SU-DHL-6 (cell line): ENCODE results near the gene SLC25A23.
A peak's percentile ranks its signal among the peaks of the same experiment; 100 is the strongest.

Source experiments
- H2AFZ ChIP-seq: fragments of 200-600 bp; sonication (generic); 2 replicates; pipeline ENCODE4 v1.6.1; 2014; ENCODE audit warnings: low read depth, mild to moderate bottlenecking, moderate library complexity, mixed read lengths, antibody characterized with exemption, low read length; ENCODE audit not compliant: severe bottlenecking
- H3F3A ChIP-seq: fragments of 200-600 bp; shearing (Covaris generic); 2 replicates; pipeline ENCODE4 v1.6.0; 2016; ENCODE audit warnings: antibody characterized with exemption, mild to moderate bottlenecking; ENCODE audit not compliant: insufficient read depth
- H3K27ac ChIP-seq: fragments of 200-600 bp; sonication (generic); 2 replicates; pipeline ENCODE4 v1.5.1; 2016; ENCODE audit warnings: low read depth, mild to moderate bottlenecking, low read length, moderate library complexity, mixed read lengths
- H3K27me3 ChIP-seq: fragments of 200-600 bp; sonication (generic), shearing (Covaris generic); 2 replicates; pipeline ENCODE4 v1.6.0; 2014; ENCODE audit warnings: mild to moderate bottlenecking, low read length
- H3K36me3 ChIP-seq: fragments of 200-600 bp; sonication (generic); 2 replicates; pipeline ENCODE4 v1.6.1; 2014; ENCODE audit warnings: mild to moderate bottlenecking, low read length, mixed read lengths
- H3K4me2 ChIP-seq: fragments of 300-600, 200-600 bp; shearing (Covaris generic), sonication (generic); 2 replicates; pipeline ENCODE4 v1.6.0; 2014; ENCODE audit warnings: low read length, low read depth, mild to moderate bottlenecking; ENCODE audit not compliant: poor library complexity, severe bottlenecking
- H3K4me3 ChIP-seq: fragments of 200-600 bp; sonication (generic); 2 replicates; pipeline ENCODE4 v1.5.1; 2014; ENCODE audit warnings: antibody characterized with exemption, low read length, mild to moderate bottlenecking, mixed read lengths; ENCODE audit not compliant: insufficient read depth, poor library complexity, severe bottlenecking
- H3K79me2 ChIP-seq: fragments of 200-600 bp; sonication (generic); 2 replicates; pipeline ENCODE4 v1.6.1; 2014; ENCODE audit warnings: mild to moderate bottlenecking, low read length, moderate library complexity; ENCODE audit not compliant: insufficient read depth
- H3K9ac ChIP-seq: fragments of 200-600 bp; sonication (generic); 2 replicates; pipeline ENCODE4 v1.7.0; 2014; ENCODE audit warnings: mild to moderate bottlenecking, low read length
- H3K9me2 ChIP-seq: fragments of 200-600 bp; sonication (generic); replicated peaks from 2 replicates; pipeline ENCODE4 v1.6.1; 2014; ENCODE audit warnings: low read length; ENCODE audit not compliant: insufficient read depth
- H3K9me3 ChIP-seq: fragments of 200-600 bp; sonication (generic); 2 replicates; pipeline ENCODE4 v1.6.1; 2014; ENCODE audit warnings: low read length, mixed read lengths; ENCODE audit not compliant: insufficient read depth
- H4K20me1 ChIP-seq: fragments of 200-600 bp; sonication (generic); 2 replicates; pipeline ENCODE4 v1.6.1; 2014; ENCODE audit warnings: low read depth, mild to moderate bottlenecking, antibody characterized with exemption, low read length, moderate library complexity, mixed read lengths
- EZH2phosphoT487 ChIP-seq: fragments of 200-600 bp; sonication (generic), shearing (Covaris generic); conservative IDR thresholded peaks from 2 replicates; pipeline ENCODE4 v1.6.1; 2018; ENCODE audit warnings: mild to moderate bottlenecking, antibody characterized with exemption, low read length, moderate library complexity, mixed read lengths
- TF ChIP-seq, protein P1 (sequence below): fragments of 200-600 bp; sonication (generic); IDR thresholded peaks from one replicate; pipeline ENCODE4 v1.5.1; 2017; ENCODE audit warnings: antibody characterized with exemption, mild to moderate bottlenecking, low read length, moderate library complexity; ENCODE audit not compliant: insufficient read depth, poor library complexity, severe bottlenecking

The SLC25A23 gene

DNA sequence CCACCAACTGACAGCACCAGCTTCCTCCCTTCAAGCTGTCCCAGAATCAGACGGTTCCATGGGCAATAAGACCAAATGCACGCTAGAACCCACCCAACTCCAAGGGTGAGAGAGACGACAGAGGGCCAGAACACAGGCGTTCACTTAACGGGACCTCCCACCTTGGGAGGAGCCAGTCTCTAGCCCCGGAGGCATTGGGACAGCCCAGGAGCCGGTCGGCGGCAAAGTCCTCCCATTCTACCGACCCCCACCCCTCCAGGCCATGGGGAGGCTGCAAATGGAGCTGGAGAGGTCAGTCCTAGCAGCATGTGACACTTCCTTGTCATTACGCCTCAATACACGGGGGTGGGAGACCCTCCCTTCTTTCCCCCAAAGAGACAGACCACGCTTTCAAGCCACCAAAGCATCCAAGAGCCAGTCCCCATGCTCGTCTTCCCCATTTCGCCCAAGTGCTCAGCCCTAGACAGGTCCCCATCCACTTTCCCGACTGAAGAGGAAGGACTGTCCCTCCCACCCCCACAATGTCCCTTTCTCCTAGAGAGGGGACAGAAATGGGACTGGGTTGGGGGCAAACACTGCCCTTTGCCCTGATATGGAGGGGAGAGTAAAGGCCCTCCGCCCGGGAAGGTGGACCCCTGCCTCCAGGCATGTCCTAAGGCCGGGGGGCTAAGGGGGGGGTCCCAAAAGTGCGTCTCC is 35.9 kb downstream of the SLC25A23 start:
- Histone ChIP-seq H3F3A (no peaks in the 10 kb centered on the region; the same call in 1 of the 2 replicates), H3K4me3 (peak overlapping the region; percentile 62), H3K79me2 (peaks cover 49% of the 10 kb centered on the region), H3K36me3 (peaks cover 3% of the 10 kb centered on the region; the same call in 1 of the 2 replicates), H3K9ac (peak overlapping the region; percentile 81), H3K4me2 (peak overlapping the region; percentile 60), H4K20me1 (peaks cover 18% of the 10 kb centered on the region; the same call in 1 of the 2 replicates), H3K9me2 (no peaks in the 10 kb centered on the region), H3K27me3 (no peaks in the 10 kb centered on the region), H3K9me3 (no peaks in the 10 kb centered on the region), H3K27ac (peak overlapping the region; percentile 33), H2AFZ (no peak overlapping the region)
- TF ChIP-seq EZH2phosphoT487 = no peak
- TF ChIP-seq, protein P1, sequence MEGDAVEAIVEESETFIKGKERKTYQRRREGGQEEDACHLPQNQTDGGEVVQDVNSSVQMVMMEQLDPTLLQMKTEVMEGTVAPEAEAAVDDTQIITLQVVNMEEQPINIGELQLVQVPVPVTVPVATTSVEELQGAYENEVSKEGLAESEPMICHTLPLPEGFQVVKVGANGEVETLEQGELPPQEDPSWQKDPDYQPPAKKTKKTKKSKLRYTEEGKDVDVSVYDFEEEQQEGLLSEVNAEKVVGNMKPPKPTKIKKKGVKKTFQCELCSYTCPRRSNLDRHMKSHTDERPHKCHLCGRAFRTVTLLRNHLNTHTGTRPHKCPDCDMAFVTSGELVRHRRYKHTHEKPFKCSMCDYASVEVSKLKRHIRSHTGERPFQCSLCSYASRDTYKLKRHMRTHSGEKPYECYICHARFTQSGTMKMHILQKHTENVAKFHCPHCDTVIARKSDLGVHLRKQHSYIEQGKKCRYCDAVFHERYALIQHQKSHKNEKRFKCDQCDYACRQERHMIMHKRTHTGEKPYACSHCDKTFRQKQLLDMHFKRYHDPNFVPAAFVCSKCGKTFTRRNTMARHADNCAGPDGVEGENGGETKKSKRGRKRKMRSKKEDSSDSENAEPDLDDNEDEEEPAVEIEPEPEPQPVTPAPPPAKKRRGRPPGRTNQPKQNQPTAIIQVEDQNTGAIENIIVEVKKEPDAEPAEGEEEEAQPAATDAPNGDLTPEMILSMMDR = no peak

GRCh38 chr19:6421075-6422014 is 38.2 kb downstream of the SLC25A23 start:
- no peak overlapping the region for H3K4me2 ChIP-seq
- H3K9ac ChIP-seq = no peak overlapping the region
- H4K20me1 ChIP-seq = peaks cover 18% of the 10 kb centered on the region; the same call in 1 of the 2 replicates
- no peaks in the 10 kb centered on the region for H3K9me2 ChIP-seq
- H2AFZ ChIP-seq = no peak overlapping the region
- H3K4me3 ChIP-seq = no peak overlapping the region
- no peaks in the 10 kb centered on the region; the same call in 1 of the 2 replicates for H3F3A ChIP-seq
- H3K36me3 ChIP-seq = peaks cover 3% of the 10 kb centered on the region; the same call in 1 of the 2 replicates
- H3K79me2 ChIP-seq = peaks cover 49% of the 10 kb centered on the region
- H3K9me3 ChIP-seq = no peaks in the 10 kb centered on the region
- TF ChIP-seq, protein P1 = no peak
- TF ChIP-seq EZH2phosphoT487 = no peak
- no peaks in the 10 kb centered on the region for H3K27me3 ChIP-seq
- no peak overlapping the region for H3K27ac ChIP-seq

GRCh38 chr19:6418562-6418932 is 41.0 kb downstream of the SLC25A23 start:
- Histone ChIP-seq H4K20me1 (peaks cover 18% of the 10 kb centered on the region; the same call in 1 of the 2 replicates), H3K4me2 (no peak overlapping the region), H3K9me2 (no peaks in the 10 kb centered on the region), H2AFZ (no peak overlapping the region), H3K9ac (no peak overlapping the region), H3K36me3 (peaks cover 3% of the 10 kb centered on the region; the same call in 1 of the 2 replicates), H3K27ac (no peak overlapping the region), H3K4me3 (no peak overlapping the region), H3K79me2 (peaks cover 43% of the 10 kb centered on the region), H3K27me3 (no peaks in the 10 kb centered on the region), H3K9me3 (no peaks in the 10 kb centered on the region), H3F3A (no peaks in the 10 kb centered on the region; the same call in none of the 2 replicates)
- no peak for TF ChIP-seq EZH2phosphoT487
- TF ChIP-seq, protein P1 = no peak
